ENCODE measurements around the gene ARHGEF40.

The ARHGEF40 gene

GRCh38 chr14:21109377-21110138, 39.5 kb downstream of the ARHGEF40 start:
- H3K4me1 Mint-ChIP-seq: peaks cover 70% of the 10 kb centered on the region
- TF ChIP-seq, protein P1, sequence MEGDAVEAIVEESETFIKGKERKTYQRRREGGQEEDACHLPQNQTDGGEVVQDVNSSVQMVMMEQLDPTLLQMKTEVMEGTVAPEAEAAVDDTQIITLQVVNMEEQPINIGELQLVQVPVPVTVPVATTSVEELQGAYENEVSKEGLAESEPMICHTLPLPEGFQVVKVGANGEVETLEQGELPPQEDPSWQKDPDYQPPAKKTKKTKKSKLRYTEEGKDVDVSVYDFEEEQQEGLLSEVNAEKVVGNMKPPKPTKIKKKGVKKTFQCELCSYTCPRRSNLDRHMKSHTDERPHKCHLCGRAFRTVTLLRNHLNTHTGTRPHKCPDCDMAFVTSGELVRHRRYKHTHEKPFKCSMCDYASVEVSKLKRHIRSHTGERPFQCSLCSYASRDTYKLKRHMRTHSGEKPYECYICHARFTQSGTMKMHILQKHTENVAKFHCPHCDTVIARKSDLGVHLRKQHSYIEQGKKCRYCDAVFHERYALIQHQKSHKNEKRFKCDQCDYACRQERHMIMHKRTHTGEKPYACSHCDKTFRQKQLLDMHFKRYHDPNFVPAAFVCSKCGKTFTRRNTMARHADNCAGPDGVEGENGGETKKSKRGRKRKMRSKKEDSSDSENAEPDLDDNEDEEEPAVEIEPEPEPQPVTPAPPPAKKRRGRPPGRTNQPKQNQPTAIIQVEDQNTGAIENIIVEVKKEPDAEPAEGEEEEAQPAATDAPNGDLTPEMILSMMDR (IDR thresholded peaks at IDR 0.05): no peak
- peak overlapping the region; percentile 81 for H3K27ac Mint-ChIP-seq
- peak overlapping the region; percentile 29 for H3K4me3 Mint-ChIP-seq
- no peak for DNase-seq
- no peaks in the 10 kb centered on the region for H3K9me3 Mint-ChIP-seq
- H3K27me3 Mint-ChIP-seq (ENCODE audit: low read depth, poor library complexity): peaks cover 3% of the 10 kb centered on the region
- H3K36me3 Mint-ChIP-seq (ENCODE audit: low read depth): no peaks in the 10 kb centered on the region

DNA sequence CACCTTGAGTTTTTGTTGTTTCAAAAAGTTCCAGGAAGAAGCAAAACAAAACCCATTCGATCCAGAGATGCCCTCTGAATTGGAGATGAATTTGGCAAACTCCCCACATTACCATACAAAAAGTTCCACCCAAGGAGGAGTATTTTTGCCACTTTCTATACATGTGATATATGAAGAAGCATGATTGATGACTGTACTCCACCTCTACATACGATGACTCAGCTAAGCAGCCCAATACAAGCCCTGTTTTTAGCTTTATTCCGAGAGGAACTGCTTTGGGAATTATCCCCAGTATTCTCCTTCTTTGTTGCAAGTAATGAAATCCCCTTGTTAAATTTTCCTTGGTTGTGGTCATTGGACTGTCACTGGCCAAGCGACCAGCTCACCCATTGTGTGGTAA, 42.2 kb downstream of the ARHGEF40 start:
- DNase-seq: no peak
- TF ChIP-seq, protein P1 (IDR thresholded peaks at IDR 0.05): no peak
- Mint-ChIP-seq H3K4me3 (no peak overlapping the region), H3K27me3 (ENCODE audit: low read depth, poor library complexity) (peaks cover 3% of the 10 kb centered on the region), H3K27ac (peak overlapping the region; percentile 19), H3K36me3 (ENCODE audit: low read depth) (no peaks in the 10 kb centered on the region), H3K4me1 (peaks cover 46% of the 10 kb centered on the region), H3K9me3 (no peaks in the 10 kb centered on the region)

DNA sequence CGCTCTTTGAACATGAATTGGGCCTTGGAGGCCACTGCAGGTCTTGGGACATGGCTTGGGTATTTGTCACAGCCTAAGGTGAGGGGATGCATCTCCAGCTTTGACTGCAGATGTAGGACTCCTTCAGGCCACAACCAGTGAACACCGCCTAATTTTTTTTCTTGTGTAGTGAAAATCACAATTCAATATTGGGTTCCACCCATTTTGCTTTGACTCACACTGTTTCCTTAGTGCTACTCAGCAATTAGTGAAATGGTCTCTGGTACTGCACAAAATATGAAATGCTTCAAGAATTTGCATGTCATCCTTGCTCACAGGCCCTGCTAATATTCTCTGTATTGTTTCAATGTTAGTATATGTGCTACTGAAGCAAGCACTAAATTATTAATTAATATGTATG, 43.3 kb downstream of the ARHGEF40 start:
- Mint-ChIP-seq H3K36me3 (ENCODE audit: low read depth) (no peaks in the 10 kb centered on the region), H3K27ac (no peak overlapping the region), H3K4me1 (peaks cover 35% of the 10 kb centered on the region), H3K9me3 (no peaks in the 10 kb centered on the region), H3K4me3 (no peak overlapping the region), H3K27me3 (ENCODE audit: low read depth, poor library complexity) (peaks cover 6% of the 10 kb centered on the region)
- no peak for DNase-seq
- TF ChIP-seq, protein P1 (IDR thresholded peaks at IDR 0.05): no peak

GRCh38 chr14:21118933-21119332, 48.8 kb downstream of the ARHGEF40 start:
- TF ChIP-seq, protein P1 (IDR thresholded peaks at IDR 0.05): no peak
- no peak for DNase-seq
- Mint-ChIP-seq H3K27ac (no peak overlapping the region), H3K36me3 (ENCODE audit: low read depth) (no peaks in the 10 kb centered on the region), H3K9me3 (no peaks in the 10 kb centered on the region), H3K4me1 (no peaks in the 10 kb centered on the region), H3K4me3 (no peak overlapping the region), H3K27me3 (ENCODE audit: low read depth, poor library complexity) (peaks cover 11% of the 10 kb centered on the region)

- H3K4me1 Mint-ChIP-seq: no peaks in the 10 kb centered on the region
- peaks cover 6% of the 10 kb centered on the region for H3K9me3 Mint-ChIP-seq
Observed at GRCh38 chr14:21120686-21121085, 50.6 kb downstream of the ARHGEF40 start.

More at GRCh38 chr14:21120686-21121085, 50.6 kb downstream of the ARHGEF40 start:
- Mint-ChIP-seq H3K4me3 (no peak overlapping the region), H3K27ac (no peak overlapping the region), H3K36me3 (ENCODE audit: low read depth) (no peaks in the 10 kb centered on the region), H3K27me3 (ENCODE audit: low read depth, poor library complexity) (peaks cover 11% of the 10 kb centered on the region)
- no peak for DNase-seq
- TF ChIP-seq, protein P1 (IDR thresholded peaks at IDR 0.05): no peak

Data from nephron progenitor cell (in vitro differentiated cells).